HCT116 (cell line): ENCODE results near the gene SHANK1. TPM values are rescaled to one million over a fixed set of nuclear protein-coding genes. Genes with fewer than 3 reads are reported as not detected.

Experiments used
- ATAC-seq: fragments of 200-7000 bp; cut with Tn5 transposase; 2 replicates; pipeline ENCODE4 v1.9.1; 2020; ENCODE audit warnings: mild to moderate bottlenecking, moderate library complexity
- BruUV-seq: library from RNA; stranded (reverse); fragments of 400-500 nt; replicated peaks from 2 replicates; lab custom pipeline; 2021; lab: Mats Ljungman, UMichigan
- CTCF ChIA-PET: fragments of 300-600 bp; sonication (Branson Sonifier 250); formaldehyde crosslinking; loops from one replicate; lab custom pipeline; 2021; ENCODE audit warnings: antibody characterized with exemption; lab: Charles Lee
- POLR2A ChIA-PET: fragments of 300-600, 350-600 bp; sonication (Branson Sonifier 250); formaldehyde crosslinking; loops from one replicate; lab custom pipeline; 2021; ENCODE audit warnings: antibody characterized with exemption; lab: Charles Lee
- RAD21 ChIA-PET, 2 experiments: fragments of 300-600 bp; sonication (Branson Sonifier 250); formaldehyde crosslinking; loops; one replicate each; lab custom pipeline; 2023; ENCODE audit warnings: low total read pairs in 2 of 2; ENCODE audit not compliant: uncharacterized antibody in 2 of 2, unreplicated experiment in 2 of 2, low non-redundant PET in 1 of 2; lab: Charles Lee
- DNase-seq: peaks from one replicate; pipeline ENCODE4 v3.0.0-alpha.2; 2010; ENCODE audit warnings: low read depth, low spot score
- H2AFZ ChIP-seq: fragments of 200-600 bp; shearing (Covaris generic), sonication (generic); 2 replicates; pipeline ENCODE4 v1.6.1; 2017; ENCODE audit warnings: low read depth, mixed run types, mixed read lengths, antibody characterized with exemption, low read length; ENCODE audit not compliant: poor library complexity, severe bottlenecking
- H3K27ac ChIP-seq: 2 replicates; pipeline ENCODE4 v1.5.1; 2012; ENCODE audit warnings: low read depth, low read length
- H3K27me3 ChIP-seq: fragments of 200-600 bp; sonication (generic); 2 replicates; pipeline ENCODE4 v1.6.1; 2016; ENCODE audit warnings: mixed run types, low read length, mixed read lengths; ENCODE audit not compliant: insufficient read depth
- H3K36me3 ChIP-seq, 2 experiments: fragments of 200-500 bp in 1 of 2; fragments of 200-600 bp in 1 of 2; sonication (Bioruptor generic) in 1 of 2; sonication (generic) in 1 of 2; 2 replicates each; pipeline versions ENCODE4 v1.5.1 to v1.6.1; 2014 to 2016; ENCODE audit warnings: low read length in 2 of 2, inconsistent platforms in 1 of 2, mixed read lengths in 1 of 2, mixed run types in 1 of 2; ENCODE audit not compliant: insufficient read depth in 2 of 2, control insufficient read depth in 1 of 2
- H3K4me1 ChIP-seq, 2 experiments: fragments of 200-600 bp in 1 of 2; sonication (generic) in 1 of 2; 2 replicates each; pipeline versions ENCODE4 v1.5.1 to v1.6.1; 2012 to 2017; ENCODE audit warnings: low read length in 2 of 2, inconsistent platforms in 1 of 2, mild to moderate bottlenecking in 1 of 2, mixed read lengths in 1 of 2, mixed run types in 1 of 2, moderate library complexity in 1 of 2; ENCODE audit not compliant: insufficient read depth in 2 of 2, control insufficient read depth in 1 of 2
- H3K4me2 ChIP-seq: fragments of 200-600 bp; sonication (generic); 2 replicates; pipeline ENCODE4 v1.6.1; 2017; ENCODE audit warnings: mixed run types, low read length, mixed read lengths
- H3K4me3 ChIP-seq, 2 experiments: fragments of 200-600 bp in 1 of 2; sonication (generic) in 1 of 2; replicated peaks in 1 of 2; 2 replicates each; pipeline ENCODE4 v1.5.1; 2011 to 2016; ENCODE audit warnings: low read length in 2 of 2, control low read depth in 1 of 2, low read depth in 1 of 2, mild to moderate bottlenecking in 1 of 2, mixed read lengths in 1 of 2, mixed run types in 1 of 2
- H3K79me2 ChIP-seq: fragments of 200-600 bp; sonication (generic); 2 replicates; pipeline ENCODE4 v1.6.1; 2017; ENCODE audit warnings: mild to moderate bottlenecking, mixed run types, low read length, moderate library complexity, mixed read lengths; ENCODE audit not compliant: insufficient read depth
- H3K9ac ChIP-seq: fragments of 200-600 bp; sonication (generic); 2 replicates; pipeline ENCODE4 v1.6.1; 2016; ENCODE audit warnings: low read length, mixed read lengths
- H3K9me2 ChIP-seq: fragments of 200-600 bp; sonication (generic), shearing (Covaris generic); 2 replicates; pipeline ENCODE4 v1.6.1; 2017; ENCODE audit warnings: mixed run types, mild to moderate bottlenecking, moderate library complexity; ENCODE audit not compliant: insufficient read depth
- H3K9me3 ChIP-seq, 2 experiments: fragments of 200-500 bp in 1 of 2; fragments of 200-600 bp in 1 of 2; sonication (Bioruptor generic) in 1 of 2; sonication (generic) in 1 of 2; 2 replicates each; pipeline ENCODE4 v1.6.1; 2014 to 2017; ENCODE audit warnings: low read length in 2 of 2, mixed read lengths in 2 of 2, inconsistent platforms in 1 of 2, low read depth in 1 of 2, mild to moderate bottlenecking in 1 of 2, mixed run types in 1 of 2, moderate library complexity in 1 of 2; ENCODE audit not compliant: control insufficient read depth in 1 of 2, insufficient read depth in 1 of 2
- H4K20me1 ChIP-seq: fragments of 200-600 bp; sonication (generic), shearing (Covaris generic); 2 replicates; pipeline ENCODE4 v1.6.1; 2017; ENCODE audit warnings: mixed run types, mild to moderate bottlenecking, moderate library complexity; ENCODE audit not compliant: insufficient read depth
- EGR1 ChIP-seq: IDR thresholded peaks from 2 replicates; pipeline ENCODE4 v1.6.1; 2012; ENCODE audit warnings: low read depth
- ELF1 ChIP-seq: IDR thresholded peaks from 2 replicates; pipeline ENCODE4 v1.6.1; 2012; ENCODE audit warnings: low read depth, borderline replicate concordance
- EZH2 ChIP-seq: fragments of 200-600 bp; sonication (generic); IDR thresholded peaks from 2 replicates; pipeline ENCODE4 v1.6.1; 2017; ENCODE audit warnings: antibody characterized with exemption, mixed run types
- FOSL1 ChIP-seq: IDR thresholded peaks from 2 replicates; pipeline ENCODE4 v1.6.1; 2012; ENCODE audit warnings: low read depth
- POLR2A ChIP-seq: IDR thresholded peaks from 2 replicates; pipeline ENCODE4 v1.7.0; 2011; ENCODE audit warnings: borderline replicate concordance; ENCODE audit not compliant: insufficient read depth, insufficient read length; ENCODE audit errors: extremely low read depth
- POLR2AphosphoS5 ChIP-seq: IDR thresholded peaks from 2 replicates; pipeline ENCODE4 v1.6.1; 2011; ENCODE audit warnings: mild to moderate bottlenecking, low read depth, low read length, moderate library complexity
- SIN3A ChIP-seq: IDR thresholded peaks from 2 replicates; pipeline ENCODE4 v1.6.1; 2012; ENCODE audit warnings: low read depth
- SP1 ChIP-seq: IDR thresholded peaks from 2 replicates; pipeline ENCODE4 v1.6.1; 2012; ENCODE audit warnings: low read depth
- SRF ChIP-seq: IDR thresholded peaks from 2 replicates; pipeline ENCODE4 v1.6.1; 2012; ENCODE audit warnings: low read depth
- TCF7L2 ChIP-seq: IDR thresholded peaks from 2 replicates; pipeline ENCODE4 v1.7.0; 2011; ENCODE audit warnings: borderline replicate concordance, inconsistent platforms; ENCODE audit not compliant: insufficient read depth, insufficient read length; ENCODE audit errors: extremely low read depth
- intact Hi-C: fragments of 100-400 bp; cut with micrococcal nuclease; formaldehyde crosslinking; loops from 2 replicates; pipeline ENCODE4 v1.10.0; 2022
- total RNA-seq: library from RNA; stranded (reverse); gene quantifications from one replicate; pipeline ENCODE4 v1.2.1, GENCODE V29; 2021; ENCODE audit not compliant: unreplicated experiment
- TF ChIP-seq, protein P1 (sequence below), 3 experiments: fragments of 200-600 bp in 1 of 3; sonication (generic) in 1 of 3; IDR thresholded peaks in 2 of 3; conservative IDR thresholded peaks in 1 of 3; 2 replicates each; pipeline ENCODE4 v1.5.1; 2012 to 2017; ENCODE audit warnings: low read depth in 2 of 3, low read length in 2 of 3, antibody characterized with exemption in 1 of 3, borderline replicate concordance in 1 of 3, control low read depth in 1 of 3, mild to moderate bottlenecking in 1 of 3, mixed read lengths in 1 of 3, mixed run types in 1 of 3, moderate library complexity in 1 of 3; ENCODE audit not compliant: insufficient read depth in 1 of 3
- TF ChIP-seq, protein P2 (sequence below): IDR thresholded peaks from 2 replicates; pipeline ENCODE4 v1.6.1; 2011; ENCODE audit warnings: mild to moderate bottlenecking, low read length, moderate library complexity; ENCODE audit not compliant: insufficient replicate concordance; ENCODE audit errors: extremely low read depth

Gene SHANK1
- total RNA-seq, 1 experiment from 2014 or later, result 3.0 TPM

DNA sequence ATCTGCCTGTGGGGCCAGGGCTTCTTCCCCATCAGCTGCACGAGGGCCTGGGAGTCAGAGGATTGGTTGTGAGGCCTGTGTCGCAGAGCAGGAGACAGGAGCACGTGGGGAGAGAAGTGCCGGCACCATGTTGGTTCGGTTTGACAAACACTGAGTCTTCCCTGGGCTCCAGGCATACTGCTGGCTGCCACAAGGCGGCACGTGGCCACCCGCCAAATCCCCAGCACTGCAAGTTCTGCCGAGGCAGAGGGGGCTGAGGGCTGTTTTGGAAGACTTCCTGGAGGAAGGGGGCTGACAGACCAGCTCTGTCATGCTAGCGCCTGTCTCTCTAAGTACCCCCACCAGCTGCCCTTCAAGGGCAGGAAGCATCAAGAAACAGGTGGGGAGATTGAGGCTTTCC is 9.5 kb downstream of the SHANK1 start:
- no peaks in the 10 kb centered on the region for H3K9me2 ChIP-seq
- peaks cover 0 to 2% of the 10 kb centered on the region in 2 experiments; a peak in 2 of 4 replicates for H3K4me1 ChIP-seq
- no peaks in the 10 kb centered on the region for H4K20me1 ChIP-seq
- no peak for TF ChIP-seq SP1
- TF ChIP-seq, protein P1, sequence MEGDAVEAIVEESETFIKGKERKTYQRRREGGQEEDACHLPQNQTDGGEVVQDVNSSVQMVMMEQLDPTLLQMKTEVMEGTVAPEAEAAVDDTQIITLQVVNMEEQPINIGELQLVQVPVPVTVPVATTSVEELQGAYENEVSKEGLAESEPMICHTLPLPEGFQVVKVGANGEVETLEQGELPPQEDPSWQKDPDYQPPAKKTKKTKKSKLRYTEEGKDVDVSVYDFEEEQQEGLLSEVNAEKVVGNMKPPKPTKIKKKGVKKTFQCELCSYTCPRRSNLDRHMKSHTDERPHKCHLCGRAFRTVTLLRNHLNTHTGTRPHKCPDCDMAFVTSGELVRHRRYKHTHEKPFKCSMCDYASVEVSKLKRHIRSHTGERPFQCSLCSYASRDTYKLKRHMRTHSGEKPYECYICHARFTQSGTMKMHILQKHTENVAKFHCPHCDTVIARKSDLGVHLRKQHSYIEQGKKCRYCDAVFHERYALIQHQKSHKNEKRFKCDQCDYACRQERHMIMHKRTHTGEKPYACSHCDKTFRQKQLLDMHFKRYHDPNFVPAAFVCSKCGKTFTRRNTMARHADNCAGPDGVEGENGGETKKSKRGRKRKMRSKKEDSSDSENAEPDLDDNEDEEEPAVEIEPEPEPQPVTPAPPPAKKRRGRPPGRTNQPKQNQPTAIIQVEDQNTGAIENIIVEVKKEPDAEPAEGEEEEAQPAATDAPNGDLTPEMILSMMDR (IDR thresholded peaks at IDR 0.05 in 2 of 3, conservative IDR thresholded peaks at IDR 0.05 in 1 of 3; ENCODE audit: borderline replicate concordance in 1 of 3, insufficient read depth in 1 of 3, low read depth in 2 of 3, low read length in 2 of 3), result peak in 2 of 3 experiments; percentile 29 to 52; a peak in 3 of 6 replicates
- no TSS peak for BruUV-seq
- CTCF ChIA-PET, result interaction anchor here (0.6 kb wide), 1 partner anchor 15 kb away, joined by 3 read pairs; no protein-coding TSS in a partner anchor
- H3K9ac ChIP-seq, result no peak overlapping the region
- no peaks in the 10 kb centered on the region for H3K79me2 ChIP-seq
- H3K4me3 ChIP-seq, result no peak overlapping the region
- no peak overlapping the region for H3K27ac ChIP-seq
- no peak overlapping the region for H3K4me2 ChIP-seq
- RAD21 ChIA-PET, result no interaction called here
- POLR2A ChIA-PET, result interaction anchor here (1.2 kb wide), 1 partner anchor 15 kb away, joined by 4 read pairs; no protein-coding TSS in a partner anchor
- intact Hi-C loops, result no loop called here
- no peaks in the 10 kb centered on the region for H3K9me3 ChIP-seq
- ATAC-seq (peak; percentile 35), DNase-seq (no peak)
- no peak overlapping the region for H2AFZ ChIP-seq
- no peaks in the 10 kb centered on the region for H3K27me3 ChIP-seq
- H3K36me3 ChIP-seq, result no peaks in the 10 kb centered on the region

DNA sequence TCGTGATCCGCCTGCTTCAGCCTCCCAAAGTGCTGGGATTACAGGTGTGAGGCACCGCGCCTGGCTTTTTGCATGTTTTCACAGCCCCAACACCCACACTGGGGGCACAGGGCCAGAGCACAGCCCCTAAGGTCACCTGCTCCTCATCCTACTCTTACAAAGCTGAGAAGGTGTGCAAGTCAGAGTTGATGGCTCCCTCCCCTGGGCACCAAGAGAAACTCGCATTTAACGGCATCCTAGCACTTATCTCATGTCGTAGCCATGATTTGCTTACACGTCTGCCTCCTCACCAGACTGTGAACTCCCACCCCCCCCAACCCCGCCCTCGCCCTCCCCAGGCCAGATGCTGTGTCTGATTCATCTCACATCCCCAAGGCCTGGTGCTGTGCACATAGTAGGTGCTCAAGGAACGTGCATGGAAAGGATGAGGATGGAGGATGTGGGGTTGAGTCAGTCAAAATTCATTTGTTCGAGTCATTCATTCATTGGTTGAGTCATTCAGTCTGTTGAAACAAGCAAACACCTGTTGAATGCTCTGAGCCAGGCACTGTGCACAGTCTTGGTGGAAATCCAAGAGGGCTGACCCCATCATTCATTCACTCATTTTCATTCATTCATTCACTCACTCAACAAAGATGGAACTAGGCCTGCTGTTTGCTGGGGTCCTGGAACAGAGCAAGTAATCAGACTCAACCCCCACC is 11.3 kb downstream of the SHANK1 start:
- no peak overlapping the region for H3K4me2 ChIP-seq
- peaks cover 0 to 2% of the 10 kb centered on the region in 2 experiments; a peak in 2 of 4 replicates for H3K4me1 ChIP-seq
- ChIA-PET CTCF (interaction anchor here (1.0 kb wide), 1 partner anchor 16 kb away, joined by 3 read pairs; no protein-coding TSS in a partner anchor), RAD21 (no interaction called here), POLR2A (no interaction called here)
- no peaks in the 10 kb centered on the region for H4K20me1 ChIP-seq
- no peaks in the 10 kb centered on the region for H3K79me2 ChIP-seq
- ATAC-seq, result no peak
- H3K36me3 ChIP-seq, result no peaks in the 10 kb centered on the region
- no peak overlapping the region for H3K9ac ChIP-seq
- no peaks in the 10 kb centered on the region; the same call in 1 of the 2 replicates for H3K27me3 ChIP-seq
- no peaks in the 10 kb centered on the region for H3K9me3 ChIP-seq
- no TSS peak for BruUV-seq
- H3K4me3 ChIP-seq, result no peak overlapping the region
- H3K27ac ChIP-seq, result no peak overlapping the region
- no peak for DNase-seq
- no peaks in the 10 kb centered on the region for H3K9me2 ChIP-seq
- intact Hi-C loops, result loop anchor here (5.0 to 10.0 kb wide), 2 partner anchors 171 to 344 kb away; partner anchors contain the start of gene NAPSA
- no peak overlapping the region for H2AFZ ChIP-seq
- TF ChIP-seq EGR1 (no peak), EZH2 (no peak), TCF7L2 (no peak), FOSL1 (no peak), POLR2AphosphoS5 (no peak), POLR2A (no peak), SRF (no peak), SIN3A (no peak), ELF1 (no peak)
- TF ChIP-seq, protein P2, sequence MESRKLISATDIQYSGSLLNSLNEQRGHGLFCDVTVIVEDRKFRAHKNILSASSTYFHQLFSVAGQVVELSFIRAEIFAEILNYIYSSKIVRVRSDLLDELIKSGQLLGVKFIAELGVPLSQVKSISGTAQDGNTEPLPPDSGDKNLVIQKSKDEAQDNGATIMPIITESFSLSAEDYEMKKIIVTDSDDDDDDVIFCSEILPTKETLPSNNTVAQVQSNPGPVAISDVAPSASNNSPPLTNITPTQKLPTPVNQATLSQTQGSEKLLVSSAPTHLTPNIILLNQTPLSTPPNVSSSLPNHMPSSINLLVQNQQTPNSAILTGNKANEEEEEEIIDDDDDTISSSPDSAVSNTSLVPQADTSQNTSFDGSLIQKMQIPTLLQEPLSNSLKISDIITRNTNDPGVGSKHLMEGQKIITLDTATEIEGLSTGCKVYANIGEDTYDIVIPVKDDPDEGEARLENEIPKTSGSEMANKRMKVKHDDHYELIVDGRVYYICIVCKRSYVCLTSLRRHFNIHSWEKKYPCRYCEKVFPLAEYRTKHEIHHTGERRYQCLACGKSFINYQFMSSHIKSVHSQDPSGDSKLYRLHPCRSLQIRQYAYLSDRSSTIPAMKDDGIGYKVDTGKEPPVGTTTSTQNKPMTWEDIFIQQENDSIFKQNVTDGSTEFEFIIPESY, result no peak
